ENCODE measurements around the gene NFATC1. TPM values are rescaled to one million over a fixed set of nuclear protein-coding genes. Genes with fewer than 3 reads are reported as not detected.

NFATC1 gene
- total RNA-seq, 1 donor from 2014 or later, result 8.1 TPM

DNA sequence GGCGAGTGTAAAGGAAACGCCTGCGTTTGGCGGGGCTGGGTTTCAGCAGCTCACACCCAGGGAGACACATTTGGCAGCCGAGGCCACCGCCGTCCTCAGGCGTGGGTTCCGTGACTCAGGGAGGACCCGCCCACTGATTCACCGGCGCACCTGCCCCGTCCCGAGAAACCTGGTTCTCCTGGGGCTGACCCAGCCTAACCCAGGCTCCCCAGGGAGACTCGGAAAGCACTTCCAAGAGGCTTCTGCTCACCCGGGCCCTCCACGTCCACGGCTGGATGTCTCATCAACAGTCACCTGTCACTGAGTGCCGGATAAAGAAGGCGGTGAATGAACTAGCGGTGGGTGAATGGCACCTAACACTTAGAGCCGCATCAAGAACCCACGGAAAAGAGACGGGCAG, 157.4 kb downstream of the NFATC1 start:
- Mint-ChIP-seq H3K4me1 (ENCODE audit: unreplicated experiment) (no peaks in the 10 kb centered on the region), H3K4me3 (ENCODE audit: unreplicated experiment) (no peak overlapping the region), H3K27me3 (ENCODE audit: unreplicated experiment) (peaks cover 11% of the 10 kb centered on the region), H3K27ac (ENCODE audit: unreplicated experiment) (no peak overlapping the region), H3K36me3 (ENCODE audit: unreplicated experiment) (no peaks in the 10 kb centered on the region), H3K9me3 (ENCODE audit: unreplicated experiment) (no peaks in the 10 kb centered on the region)
- no peak for TF ChIP-seq CTCF (IDR thresholded peaks at IDR 0.05)
- no peak for DNase-seq (ENCODE audit: extremely low spot score, unreplicated experiment)

- no peak overlapping the region for H3K27ac Mint-ChIP-seq (ENCODE audit: unreplicated experiment)
- H3K36me3 Mint-ChIP-seq (ENCODE audit: unreplicated experiment), result no peaks in the 10 kb centered on the region
- no peak overlapping the region for H3K4me3 Mint-ChIP-seq (ENCODE audit: unreplicated experiment)
- H3K9me3 Mint-ChIP-seq (ENCODE audit: unreplicated experiment), result no peaks in the 10 kb centered on the region
- peak; percentile 75 for DNase-seq (ENCODE audit: extremely low spot score, unreplicated experiment)
- H3K4me1 Mint-ChIP-seq (ENCODE audit: unreplicated experiment), result no peaks in the 10 kb centered on the region
- H3K27me3 Mint-ChIP-seq (ENCODE audit: unreplicated experiment), result peaks cover 11% of the 10 kb centered on the region
- TF ChIP-seq CTCF (IDR thresholded peaks at IDR 0.05), result no peak
Measured at GRCh38 chr18:79553696-79554095, 158.0 kb downstream of the NFATC1 start.

DNA sequence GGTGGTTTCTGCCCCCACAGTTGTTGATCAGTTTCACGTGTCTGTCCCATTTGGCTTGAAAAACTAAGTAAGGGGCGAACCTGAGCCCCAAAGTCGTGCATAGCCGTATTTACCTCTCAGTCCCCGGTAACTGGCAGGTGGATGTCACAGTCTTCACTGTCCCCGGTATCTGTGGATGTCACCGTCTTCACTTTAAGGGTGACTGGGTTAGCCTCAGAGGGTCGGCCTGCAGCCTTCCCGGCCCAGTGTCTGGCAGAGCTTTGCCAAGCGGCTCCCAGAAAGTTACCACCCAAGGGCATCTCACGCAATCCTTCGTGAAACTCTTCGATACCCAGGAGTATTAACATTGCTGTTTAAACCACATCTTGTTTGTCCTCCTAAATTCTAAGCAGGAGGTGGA, 158.6 kb downstream of the NFATC1 start:
- no peaks in the 10 kb centered on the region for H3K4me1 Mint-ChIP-seq (ENCODE audit: unreplicated experiment)
- H3K27ac Mint-ChIP-seq (ENCODE audit: unreplicated experiment), result no peak overlapping the region
- no peak overlapping the region for H3K4me3 Mint-ChIP-seq (ENCODE audit: unreplicated experiment)
- DNase-seq (ENCODE audit: extremely low spot score, unreplicated experiment), result peak; percentile 51
- no peaks in the 10 kb centered on the region for H3K36me3 Mint-ChIP-seq (ENCODE audit: unreplicated experiment)
- H3K9me3 Mint-ChIP-seq (ENCODE audit: unreplicated experiment), result no peaks in the 10 kb centered on the region
- peaks cover 11% of the 10 kb centered on the region for H3K27me3 Mint-ChIP-seq (ENCODE audit: unreplicated experiment)
- TF ChIP-seq CTCF (IDR thresholded peaks at IDR 0.05), result no peak

DNA sequence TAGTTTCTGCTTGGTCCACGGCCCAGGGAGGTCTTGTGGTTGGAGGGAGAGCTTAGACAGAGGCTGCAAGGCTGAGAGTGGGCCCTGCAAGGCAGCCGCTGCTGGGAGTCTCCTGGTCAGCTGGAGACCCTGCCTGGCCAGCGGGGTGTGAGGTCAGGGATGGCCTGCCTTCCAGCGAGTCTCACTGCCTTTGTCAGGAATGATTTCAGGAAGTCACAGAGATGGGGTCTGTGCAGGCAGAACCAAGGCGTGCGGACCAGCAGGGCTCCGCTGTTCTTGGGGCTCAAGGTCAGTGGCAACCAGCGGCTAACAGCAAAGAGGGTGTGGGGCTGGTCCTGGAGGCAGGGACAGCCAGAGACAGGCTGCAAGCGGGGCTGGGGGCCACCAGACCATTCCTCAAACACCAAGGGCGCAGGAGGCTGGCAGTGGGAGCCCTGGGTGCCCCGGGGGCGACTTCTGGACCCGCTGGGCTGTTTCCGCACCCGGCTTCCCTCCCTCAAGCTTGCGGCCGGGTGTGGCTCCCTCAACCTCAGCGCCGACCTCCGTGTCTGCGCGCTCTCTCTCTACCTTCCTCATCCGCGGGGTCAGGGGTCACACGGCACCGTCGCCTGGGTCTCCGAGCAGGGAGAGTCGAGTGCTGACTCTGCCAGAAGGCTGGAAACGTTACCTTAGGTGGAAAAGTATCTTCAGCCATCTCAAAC, 159.4 kb downstream of the NFATC1 start:
- H3K4me3 Mint-ChIP-seq (ENCODE audit: unreplicated experiment), result no peak overlapping the region
- H3K9me3 Mint-ChIP-seq (ENCODE audit: unreplicated experiment), result no peaks in the 10 kb centered on the region
- DNase-seq (ENCODE audit: extremely low spot score, unreplicated experiment), result peak; percentile 80
- H3K27ac Mint-ChIP-seq (ENCODE audit: unreplicated experiment), result no peak overlapping the region
- H3K36me3 Mint-ChIP-seq (ENCODE audit: unreplicated experiment), result no peaks in the 10 kb centered on the region
- peaks cover under 1% of the 10 kb centered on the region for H3K4me1 Mint-ChIP-seq (ENCODE audit: unreplicated experiment)
- peaks cover 11% of the 10 kb centered on the region for H3K27me3 Mint-ChIP-seq (ENCODE audit: unreplicated experiment)
- TF ChIP-seq CTCF (IDR thresholded peaks at IDR 0.05), result no peak

GRCh38 chr18:79555885-79556284, 160.2 kb downstream of the NFATC1 start:
- no peak for TF ChIP-seq CTCF (IDR thresholded peaks at IDR 0.05)
- DNase-seq (ENCODE audit: extremely low spot score, unreplicated experiment), result peak; percentile 74
- no peak overlapping the region for H3K4me3 Mint-ChIP-seq (ENCODE audit: unreplicated experiment)
- no peaks in the 10 kb centered on the region for H3K36me3 Mint-ChIP-seq (ENCODE audit: unreplicated experiment)
- peaks cover 11% of the 10 kb centered on the region for H3K27me3 Mint-ChIP-seq (ENCODE audit: unreplicated experiment)
- no peak overlapping the region for H3K27ac Mint-ChIP-seq (ENCODE audit: unreplicated experiment)
- peaks cover 8% of the 10 kb centered on the region for H3K4me1 Mint-ChIP-seq (ENCODE audit: unreplicated experiment)
- H3K9me3 Mint-ChIP-seq (ENCODE audit: unreplicated experiment), result no peaks in the 10 kb centered on the region

All from osteocyte (in vitro differentiated cells).